ENCODE measurements around the gene STK33.

STK33 gene

DNA sequence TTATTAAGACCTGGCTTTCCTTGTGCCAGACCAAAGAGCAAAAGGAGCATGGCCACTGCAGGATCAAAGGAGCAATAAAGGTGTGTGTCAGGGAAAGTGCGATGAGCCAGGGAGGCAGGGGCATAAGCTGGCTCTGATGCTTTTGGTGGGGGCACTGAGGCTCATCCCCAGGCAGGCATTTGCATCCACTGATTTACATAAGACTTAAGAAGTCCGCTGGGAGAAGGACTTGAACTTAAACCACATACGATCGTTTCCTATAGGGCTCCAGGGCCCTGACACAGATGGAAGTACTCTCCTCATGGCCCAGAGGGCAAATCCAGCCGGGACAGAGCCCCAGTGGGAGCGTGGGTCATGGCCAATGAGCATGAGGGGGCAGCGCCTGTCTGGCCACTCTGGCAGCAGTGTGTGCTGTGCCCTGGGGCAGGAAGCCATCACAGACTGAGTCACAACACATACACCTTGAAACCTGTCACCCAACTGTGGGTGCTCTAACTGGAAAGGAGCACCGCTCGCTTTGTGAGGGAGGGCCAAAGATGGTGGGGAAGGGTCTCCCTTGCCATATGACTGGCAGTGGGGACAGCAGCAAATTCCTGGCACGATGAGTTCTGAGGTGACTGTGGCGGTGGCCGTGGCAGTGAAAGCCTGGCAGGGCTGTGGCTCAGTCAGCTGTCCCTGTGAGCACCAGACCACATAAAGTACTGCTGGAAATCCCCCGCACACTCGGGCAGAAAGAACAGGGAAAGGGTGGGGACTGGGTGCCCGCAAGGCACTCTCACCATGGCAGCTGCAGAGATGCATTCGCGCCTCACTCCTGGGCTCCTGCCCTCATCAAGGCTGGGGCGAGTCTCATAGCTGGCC, 251.0 kb downstream of the STK33 start:
- no peak overlapping the region for H3K4me3 ChIP-seq (ENCODE audit: low read depth, low read length)
- TF ChIP-seq, protein P1, sequence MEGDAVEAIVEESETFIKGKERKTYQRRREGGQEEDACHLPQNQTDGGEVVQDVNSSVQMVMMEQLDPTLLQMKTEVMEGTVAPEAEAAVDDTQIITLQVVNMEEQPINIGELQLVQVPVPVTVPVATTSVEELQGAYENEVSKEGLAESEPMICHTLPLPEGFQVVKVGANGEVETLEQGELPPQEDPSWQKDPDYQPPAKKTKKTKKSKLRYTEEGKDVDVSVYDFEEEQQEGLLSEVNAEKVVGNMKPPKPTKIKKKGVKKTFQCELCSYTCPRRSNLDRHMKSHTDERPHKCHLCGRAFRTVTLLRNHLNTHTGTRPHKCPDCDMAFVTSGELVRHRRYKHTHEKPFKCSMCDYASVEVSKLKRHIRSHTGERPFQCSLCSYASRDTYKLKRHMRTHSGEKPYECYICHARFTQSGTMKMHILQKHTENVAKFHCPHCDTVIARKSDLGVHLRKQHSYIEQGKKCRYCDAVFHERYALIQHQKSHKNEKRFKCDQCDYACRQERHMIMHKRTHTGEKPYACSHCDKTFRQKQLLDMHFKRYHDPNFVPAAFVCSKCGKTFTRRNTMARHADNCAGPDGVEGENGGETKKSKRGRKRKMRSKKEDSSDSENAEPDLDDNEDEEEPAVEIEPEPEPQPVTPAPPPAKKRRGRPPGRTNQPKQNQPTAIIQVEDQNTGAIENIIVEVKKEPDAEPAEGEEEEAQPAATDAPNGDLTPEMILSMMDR (IDR thresholded peaks at IDR 0.05; ENCODE audit: borderline replicate concordance, insufficient read depth, low read depth, low read length), result no peak

DNA sequence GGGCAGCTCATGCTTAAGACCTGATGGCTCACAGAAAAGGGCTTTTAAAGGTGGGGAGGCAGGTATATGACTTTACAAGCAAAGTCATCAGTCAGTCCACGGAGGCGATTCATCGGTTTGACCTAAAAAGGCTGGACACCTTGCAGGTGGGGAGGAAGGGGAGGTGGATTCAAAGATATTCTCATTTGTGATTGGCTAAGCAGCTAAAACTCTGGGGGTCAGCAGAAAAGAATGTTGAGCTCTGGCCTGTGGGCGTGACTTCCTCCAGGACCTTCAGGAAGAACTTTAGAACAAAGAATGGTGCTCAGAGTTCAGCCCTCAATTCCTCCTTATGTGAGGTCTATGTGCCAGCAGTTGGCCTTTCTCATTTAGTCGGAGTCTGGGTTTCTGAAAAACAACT, 252.0 kb downstream of the STK33 start:
- TF ChIP-seq, protein P1 (IDR thresholded peaks at IDR 0.05; ENCODE audit: borderline replicate concordance, insufficient read depth, low read depth, low read length), result no peak
- no peak overlapping the region for H3K4me3 ChIP-seq (ENCODE audit: low read depth, low read length)

Data from GM12875 (cell line).